ENCODE results near the gene FHOD3.
A peak's percentile ranks its signal among the peaks of the same experiment; 100 is the strongest.

FHOD3 gene

DNA sequence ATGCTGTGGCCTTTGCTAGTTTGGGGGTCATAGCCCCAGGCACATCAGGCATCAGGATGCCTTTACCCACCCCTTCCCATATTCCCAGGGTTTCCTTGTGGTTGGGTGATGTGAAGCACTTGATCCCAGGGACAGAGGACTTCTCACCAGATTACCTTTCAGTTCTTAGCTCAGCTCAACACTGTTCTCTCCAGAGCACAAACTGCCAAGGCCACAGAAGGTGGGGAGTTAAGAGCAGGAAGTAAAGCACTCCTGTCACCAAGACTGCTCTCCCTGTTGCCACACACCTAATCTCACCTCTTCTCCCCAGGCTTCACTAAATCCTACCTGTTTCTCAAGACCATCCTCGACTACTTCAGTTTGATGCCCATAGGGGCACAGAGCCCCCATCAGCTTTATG is 25.9 kb downstream of the FHOD3 start:
- DNase-seq: no peak

DNA sequence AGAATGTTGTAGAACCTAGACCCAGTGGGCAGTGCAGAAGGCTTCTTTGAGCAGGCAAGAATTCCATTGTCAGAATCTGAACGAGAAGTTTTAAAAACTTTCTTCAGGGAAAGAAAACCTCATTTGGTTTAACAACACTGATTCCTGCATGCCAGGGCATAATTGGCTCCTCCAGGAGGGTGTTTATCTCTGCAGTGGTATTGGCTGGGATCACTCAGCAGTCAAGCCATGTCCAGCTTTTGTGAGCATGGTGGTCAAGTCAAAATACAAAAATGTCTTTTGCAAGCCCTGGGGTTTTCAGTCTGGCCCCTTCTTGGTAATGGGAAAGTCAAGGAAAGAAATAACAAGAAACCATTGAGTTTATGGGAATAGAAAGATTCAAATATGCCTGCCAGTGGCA is 28.3 kb downstream of the FHOD3 start:
- DNase-seq: no peak

DNA sequence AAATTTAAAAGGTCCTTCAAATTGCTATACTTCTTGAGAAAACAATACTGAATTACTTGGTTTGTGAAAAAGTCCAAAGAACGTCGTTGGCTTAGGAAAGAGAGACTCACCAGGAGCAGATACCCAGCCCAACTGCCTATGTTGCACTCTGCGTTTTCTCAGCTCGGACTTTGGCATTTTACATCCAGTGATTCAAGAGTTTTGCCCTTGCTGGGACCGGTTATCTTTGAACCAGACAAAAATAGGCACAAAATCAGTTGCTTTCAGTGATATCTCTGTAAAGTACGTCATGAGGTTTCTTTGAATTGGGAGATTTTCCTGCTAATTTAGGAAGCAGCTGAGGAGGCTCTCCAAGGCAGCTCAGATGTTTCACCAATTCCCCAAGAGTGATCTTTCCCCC is 29.3 kb downstream of the FHOD3 start:
- no peak for DNase-seq

DNA sequence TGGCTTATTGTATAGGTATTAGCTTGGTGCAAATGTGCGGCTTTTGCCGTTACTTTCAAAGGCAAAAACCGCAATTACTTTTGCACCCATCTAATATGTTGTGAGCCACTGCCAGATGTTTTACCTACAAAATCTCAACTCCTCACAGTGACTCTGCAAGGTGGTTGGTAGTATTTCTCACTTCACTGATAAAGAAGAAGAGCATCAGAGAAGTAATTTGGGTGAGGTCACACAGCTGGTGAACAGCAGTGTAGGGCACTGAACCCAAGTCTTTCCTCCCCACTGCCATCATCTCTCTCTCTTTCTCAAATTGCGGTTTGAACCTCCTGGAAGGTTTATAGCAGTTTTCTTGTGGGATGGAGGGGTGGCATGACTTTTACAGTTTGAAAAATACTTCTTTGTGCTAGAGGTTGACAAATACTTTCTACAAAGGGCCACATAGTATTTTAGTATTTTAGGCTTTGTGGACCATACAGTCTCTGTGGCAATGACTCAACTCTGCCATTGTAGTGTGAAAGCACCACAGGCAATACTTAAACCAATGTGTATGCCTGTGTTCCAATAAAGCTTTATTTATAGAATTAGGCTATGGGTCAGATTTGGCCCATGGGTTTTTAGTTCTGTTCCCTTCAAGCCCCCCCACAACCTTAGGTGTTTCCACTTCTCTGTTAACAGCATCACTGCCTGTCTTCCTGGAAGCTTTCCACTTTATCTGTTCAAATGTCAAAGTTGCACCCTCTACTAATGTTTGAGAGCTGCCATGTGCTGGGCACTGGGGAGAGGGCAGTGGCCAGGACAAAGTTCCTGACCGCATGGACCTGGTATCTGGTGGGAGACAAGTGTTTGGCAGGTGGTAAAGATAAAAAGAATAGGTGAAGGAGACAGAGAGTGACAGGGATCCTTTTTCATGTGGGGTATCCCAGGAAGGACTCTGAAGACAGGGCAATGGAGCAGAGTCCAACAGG is 30.1 kb downstream of the FHOD3 start:
- no peak for DNase-seq

DNA sequence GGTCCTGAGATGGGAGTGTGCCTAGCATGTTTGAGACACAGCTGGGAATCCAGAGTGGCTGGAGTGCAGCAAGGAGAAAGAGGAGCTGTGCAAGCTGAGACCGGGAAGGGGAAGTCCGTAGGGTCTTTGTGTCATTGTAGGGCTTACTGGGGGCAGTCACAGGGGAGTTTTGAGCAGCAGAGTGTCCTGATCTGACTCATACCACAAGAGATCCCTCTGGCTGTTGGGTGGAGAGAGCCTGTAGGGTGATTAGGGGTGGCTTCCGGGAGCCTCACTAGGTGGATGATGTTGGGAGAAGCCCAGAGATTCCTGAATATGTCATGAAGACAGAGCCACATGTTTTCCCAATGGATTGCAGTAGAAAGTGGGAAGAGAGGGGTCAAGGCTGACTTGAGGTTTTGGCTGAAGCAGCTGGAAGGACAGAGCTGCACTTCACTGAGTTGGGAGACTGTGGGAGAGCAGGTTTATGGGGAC is 30.9 kb downstream of the FHOD3 start:
- no peak for DNase-seq

DNA sequence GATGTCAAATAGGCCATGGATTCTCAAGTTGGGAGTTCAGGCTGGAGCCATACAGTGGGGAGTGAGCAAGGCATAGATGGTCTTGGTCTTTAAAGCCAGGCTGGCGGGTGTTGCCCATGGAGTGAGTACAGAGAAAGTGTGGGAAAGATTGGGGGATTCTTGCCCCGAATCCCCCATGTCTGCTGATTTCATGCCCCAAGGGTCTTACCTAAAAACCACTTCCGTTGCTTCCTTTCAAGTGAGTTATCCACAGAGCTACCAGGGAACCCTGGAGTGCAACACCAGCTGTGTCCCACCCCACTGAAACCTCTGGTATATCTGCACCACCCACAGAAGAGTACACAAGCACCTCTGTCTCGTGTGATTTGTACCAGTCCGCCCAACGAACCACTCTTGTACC is 31.4 kb downstream of the FHOD3 start:
- no peak for DNase-seq

DNA sequence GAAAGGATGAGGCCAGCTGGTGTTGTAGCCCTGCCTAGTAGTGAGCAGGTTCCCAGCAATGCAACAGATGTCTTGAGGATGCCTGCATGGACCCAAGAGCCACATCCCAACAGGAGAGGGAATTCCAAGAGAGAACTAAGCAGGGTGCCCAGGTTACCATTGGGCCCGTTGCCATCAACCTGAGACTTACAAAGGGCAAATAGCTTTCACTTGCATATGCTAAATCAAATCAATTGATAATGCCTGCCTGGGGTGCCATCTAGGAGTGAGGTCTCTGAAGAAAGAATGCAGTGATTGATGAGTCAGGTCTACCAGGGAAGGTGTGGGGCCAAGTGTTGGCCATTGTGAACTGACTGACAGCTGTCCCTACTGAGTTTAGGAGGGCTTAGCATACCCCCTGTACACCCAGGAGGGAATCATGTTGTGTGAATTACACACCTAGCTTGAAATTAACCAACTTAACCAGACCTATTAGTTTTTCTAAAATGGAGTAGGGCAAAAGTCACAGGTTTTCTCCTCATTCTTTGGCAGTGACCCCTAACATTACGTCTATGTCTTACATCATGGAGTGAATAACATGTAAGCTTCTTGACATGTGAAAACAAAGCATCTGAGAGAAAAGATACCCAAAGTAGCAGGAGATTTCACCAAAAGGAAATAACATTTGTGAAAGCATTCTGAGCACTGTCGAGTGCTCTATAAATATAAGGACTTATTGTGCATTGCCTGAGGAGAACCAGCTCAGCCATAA is 32.3 kb downstream of the FHOD3 start:
- DNase-seq: no peak

DNA sequence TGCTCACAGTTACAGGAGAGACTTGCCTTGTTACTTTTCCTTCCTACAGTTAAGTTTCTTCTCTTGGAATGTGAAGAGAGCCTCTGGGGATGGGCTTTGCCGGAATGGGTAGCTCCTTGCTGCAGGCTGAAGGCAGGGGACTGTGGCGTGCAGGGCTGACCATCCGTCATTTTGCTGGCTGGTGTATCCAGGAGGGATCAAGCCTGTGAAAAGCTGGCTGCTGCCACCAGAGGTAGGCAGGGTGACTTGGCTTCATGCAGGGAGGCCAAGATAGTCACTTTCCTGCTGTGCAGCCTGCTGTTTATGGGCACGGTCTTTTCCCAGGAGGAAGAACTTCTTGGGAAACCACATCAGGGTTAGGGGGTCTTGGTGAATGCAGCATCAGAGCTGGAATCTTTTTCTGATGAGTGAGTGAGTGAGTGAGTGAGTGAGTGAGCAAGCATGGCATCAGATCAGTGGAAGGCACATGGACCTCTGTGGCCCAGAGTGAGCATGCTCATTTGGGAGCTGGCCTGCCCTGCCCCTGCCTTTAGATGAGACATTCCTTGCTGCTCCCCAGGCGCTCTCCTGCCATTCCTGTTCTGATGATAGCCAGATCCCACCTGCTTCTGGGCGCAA is 33.0 kb downstream of the FHOD3 start:
- DNase-seq: no peak

DNA sequence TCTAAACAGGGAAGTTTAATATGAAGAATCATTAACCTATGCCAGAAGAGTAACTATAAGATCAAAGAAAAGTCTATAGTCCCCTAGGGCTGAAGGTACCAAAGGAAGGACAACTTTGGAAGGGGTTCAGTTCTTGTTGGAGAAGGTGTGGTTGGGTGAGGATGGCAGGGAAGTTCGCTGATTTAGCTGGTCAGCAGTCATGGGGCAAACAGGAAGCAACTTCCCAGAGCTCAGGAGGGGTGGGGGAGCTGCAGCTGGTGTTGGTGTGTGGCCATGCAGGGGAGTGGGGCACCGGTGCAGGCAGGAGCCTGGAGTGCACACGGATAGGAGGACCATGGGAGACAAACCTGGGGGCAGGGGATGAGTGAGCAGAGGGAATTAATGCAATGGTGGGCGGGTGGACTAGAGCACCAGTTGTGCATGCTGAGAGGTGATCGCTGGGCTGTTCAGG is 34.0 kb downstream of the FHOD3 start:
- DNase-seq: no peak

DNA sequence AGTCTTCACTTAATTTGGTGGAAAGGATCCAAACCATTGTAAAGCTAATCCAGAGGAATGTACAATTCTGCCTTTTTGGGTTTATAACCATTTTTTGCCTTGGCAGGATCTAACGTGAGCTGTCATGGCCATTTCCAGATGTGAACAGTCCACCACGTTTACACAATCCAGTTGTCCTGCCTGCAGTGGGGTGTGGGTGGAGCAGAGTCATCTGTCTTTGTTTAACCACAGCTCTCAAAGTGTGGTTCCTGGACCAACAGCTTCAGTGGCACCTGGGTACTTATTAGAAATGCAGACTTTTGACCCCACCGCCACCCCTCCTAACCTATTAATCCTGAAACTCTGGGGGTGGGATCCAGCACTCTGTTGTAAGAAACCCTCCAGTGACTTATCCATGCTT is 35.9 kb downstream of the FHOD3 start:
- DNase-seq: no peak

DNA sequence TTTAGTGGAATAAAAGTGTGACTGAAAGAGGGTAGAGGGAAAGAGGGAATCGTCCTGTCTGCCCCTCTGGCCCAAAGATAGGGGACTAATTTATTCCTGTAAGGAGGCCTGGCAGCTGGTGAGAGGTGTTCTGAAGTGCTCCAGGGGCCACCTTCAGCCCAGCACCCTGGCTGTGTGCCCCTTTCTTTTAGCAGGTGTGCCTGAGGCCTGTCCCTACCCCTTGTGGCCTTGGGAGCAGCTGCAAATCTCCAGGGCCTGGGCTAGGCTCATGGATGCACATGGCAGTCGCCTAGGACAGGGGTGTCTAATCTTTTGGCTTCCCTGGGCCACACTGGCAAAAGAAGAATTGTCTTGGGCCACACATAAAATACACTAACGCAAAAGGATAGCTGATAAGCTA is 37.3 kb downstream of the FHOD3 start:
- no peak for DNase-seq

DNA sequence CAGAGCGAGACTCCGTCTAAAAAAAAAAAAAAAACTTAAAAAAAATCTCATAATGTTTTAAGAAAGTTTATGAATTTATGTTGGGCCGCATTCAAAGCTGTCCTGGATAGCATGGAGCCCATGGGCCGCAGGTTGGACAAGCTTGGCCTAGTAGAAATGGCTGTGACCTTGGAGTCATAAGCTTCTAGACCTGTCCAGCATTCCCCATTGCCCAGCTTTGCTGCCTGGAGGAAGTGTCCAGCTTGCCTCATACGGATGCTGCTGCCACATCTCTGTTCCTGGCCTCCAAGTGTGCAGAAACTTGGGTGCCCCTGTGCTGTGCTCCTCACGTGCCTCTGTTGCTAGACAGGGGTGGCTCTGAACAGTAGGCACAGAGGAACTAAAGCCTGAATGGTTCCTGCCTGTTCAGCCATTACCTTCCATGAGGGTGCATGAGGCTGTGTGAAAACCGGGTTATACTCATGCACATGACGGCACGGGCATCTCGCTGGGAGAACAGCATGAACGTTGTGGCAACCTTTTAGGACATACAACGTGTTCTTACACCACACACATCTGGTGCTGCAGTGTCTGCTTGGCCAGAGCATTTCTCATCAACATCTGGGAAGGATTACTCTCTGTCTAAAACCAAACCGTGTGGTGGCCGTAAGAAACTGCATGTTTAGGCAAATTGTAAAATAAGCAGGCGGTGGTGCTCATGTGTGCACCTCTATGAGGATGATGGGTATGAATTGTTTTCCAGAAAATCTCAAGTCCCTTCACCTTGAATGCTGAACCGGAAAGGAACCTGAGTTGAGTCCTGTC is 38.2 kb downstream of the FHOD3 start:
- no peak for DNase-seq

DNA sequence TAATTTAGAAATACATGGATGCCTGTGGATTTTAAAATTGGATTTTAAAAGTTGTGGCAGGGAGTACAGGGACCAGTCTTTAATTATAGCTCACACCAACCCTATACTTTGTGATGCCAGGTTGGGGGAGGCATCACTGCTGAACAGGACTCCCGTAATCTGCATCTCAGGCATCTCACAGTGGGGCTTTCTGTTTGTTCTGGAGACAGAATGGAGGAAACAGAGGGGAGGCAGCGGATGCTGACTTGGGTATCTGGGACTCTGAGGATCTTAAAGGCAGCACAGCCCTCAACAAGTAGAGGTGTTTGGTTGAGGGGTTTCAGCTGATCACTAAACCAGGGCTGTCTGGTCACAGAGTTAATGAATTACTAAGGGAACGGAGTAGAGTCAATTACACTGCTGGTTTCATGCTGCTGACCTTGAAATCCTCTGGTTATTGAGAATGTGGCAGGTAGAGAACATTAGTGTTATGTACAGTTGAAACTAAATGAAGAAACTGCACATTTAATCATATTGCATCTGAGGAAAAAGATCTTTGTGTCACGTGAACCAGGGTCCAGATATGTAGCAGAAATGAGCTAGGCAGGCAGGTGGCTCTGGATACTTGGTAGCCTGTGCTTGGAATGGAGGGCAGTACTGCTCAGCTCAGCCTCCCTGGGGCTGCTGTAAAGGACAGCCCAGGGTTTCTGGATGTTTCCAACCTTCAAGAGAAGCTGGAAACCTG is 40.3 kb downstream of the FHOD3 start:
- DNase-seq: no peak

DNA sequence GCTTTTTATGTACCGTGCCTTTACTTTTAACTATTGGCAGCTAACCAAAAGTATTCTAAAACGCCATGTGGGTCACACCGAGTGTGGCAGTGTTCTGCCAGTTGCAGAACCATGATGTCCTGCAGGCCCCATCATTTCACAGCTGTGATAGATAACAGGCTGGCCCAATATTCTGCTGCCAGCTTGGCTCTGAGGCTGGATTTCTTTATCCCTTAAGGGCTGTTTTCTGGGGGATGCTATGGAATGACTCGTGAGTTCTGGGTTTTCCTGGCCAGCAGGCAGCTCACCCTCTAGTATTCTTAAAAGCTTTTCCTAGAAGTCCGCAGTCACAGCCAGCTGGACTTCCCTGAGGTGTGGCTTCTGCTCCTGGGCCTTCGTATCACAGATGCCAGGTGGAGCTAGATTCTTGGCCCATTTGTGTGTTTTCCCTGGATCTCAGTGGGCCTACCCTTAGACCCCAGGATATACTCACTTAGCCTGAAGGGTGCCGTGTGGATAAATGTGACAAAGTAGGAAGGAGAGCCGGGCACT is 41.0 kb downstream of the FHOD3 start:
- no peak for DNase-seq

DNA sequence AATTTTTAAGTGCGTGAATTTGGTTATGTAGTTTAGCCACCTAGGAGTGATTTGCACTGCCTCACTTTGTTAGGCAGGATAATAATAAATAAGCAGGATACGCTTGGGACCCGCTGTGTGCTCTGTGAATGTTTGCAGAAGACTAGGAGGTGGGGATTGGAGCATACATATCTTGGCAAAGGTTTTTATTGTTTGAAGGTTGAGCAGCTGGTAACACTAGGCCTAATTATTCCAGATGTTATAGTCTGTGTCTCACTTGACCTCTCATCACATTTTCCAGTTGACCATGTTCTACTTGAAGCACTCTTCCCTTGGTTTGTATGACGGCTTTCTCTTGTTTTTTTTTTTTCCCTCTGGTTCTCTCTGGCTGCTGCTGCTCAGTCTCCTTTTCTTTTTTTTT is 42.7 kb downstream of the FHOD3 start:
- no peak for DNase-seq

DNA sequence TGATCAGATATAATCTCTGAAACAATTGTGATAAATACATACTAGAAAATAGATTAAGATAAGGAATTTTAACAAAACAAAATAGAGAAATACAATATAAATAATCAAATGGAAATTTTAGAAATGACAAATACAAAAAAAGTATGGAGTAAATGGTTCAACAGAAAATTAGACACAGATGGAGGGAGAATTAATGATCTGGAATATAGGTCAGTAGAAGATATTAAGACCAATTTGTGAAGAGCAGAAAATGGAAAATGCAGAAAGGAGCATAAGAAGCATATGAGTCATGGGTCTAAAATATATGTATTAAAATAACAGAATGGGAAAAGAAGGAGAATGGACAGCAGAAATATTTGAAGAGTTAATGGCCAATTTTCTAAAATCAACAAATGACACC is 44.4 kb downstream of the FHOD3 start:
- no peak for DNase-seq

DNA sequence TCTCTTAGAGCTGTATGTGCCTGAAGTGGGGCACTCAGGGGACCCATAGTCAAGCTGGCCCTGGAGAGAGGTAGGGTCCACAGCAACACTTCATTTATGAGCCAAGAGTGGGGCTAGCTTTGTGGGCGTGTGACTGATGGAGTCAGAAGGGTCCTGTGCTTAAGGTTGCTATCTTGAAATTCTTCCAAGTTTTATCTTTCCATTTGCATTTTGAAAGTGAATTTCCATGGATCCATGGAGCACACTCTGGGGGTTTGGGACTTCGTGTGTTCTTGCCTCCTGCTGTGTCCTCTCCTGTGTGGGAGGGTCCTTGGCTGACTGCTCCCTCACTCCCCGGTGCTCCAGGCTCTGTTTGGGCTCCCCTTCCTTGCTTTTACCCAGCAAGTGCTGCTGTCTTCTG is 50.8 kb downstream of the FHOD3 start:
- no peak for DNase-seq

DNA sequence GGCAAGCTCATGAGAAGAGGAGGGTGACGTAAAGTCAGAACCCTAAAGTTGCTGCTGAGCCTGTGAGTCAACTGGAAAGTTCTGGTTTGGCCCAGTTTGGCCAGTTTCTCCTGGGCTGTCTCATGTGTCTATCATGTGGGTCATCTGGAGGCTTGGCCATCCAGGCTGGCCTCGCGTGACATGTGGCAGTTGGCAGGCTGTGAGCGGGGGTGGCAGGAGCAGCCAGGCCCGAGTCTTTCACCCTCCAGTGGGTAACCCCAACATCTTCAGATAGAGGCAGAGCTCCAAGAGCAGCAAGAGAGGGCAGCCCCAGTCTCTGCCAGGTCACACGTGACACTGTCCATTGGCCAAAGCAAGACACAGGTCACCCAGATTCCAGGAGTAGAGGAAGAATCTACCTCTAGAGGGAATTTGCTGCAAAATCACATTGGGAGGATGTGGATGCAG is 51.5 kb downstream of the FHOD3 start:
- DNase-seq: no peak

DNA sequence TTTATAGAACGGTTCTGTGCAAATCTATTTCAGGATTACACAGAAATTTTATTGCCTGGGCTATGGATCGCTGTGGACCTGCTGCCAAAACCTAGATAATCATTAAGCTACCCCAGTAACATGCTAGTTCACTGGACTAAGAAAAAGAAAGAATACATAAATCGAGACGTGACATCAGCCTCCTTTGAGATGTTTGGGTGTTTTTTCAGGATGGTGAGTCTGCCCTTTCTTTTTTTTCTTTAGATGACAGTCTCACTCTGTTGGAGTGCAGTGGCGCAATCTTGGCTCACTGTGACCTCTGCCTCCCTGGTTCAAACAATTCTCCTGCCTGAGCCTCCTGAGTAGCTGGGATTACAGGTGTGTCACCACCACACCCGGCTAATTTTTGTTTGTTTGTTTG is 52.0 kb downstream of the FHOD3 start:
- no peak for DNase-seq

DNA sequence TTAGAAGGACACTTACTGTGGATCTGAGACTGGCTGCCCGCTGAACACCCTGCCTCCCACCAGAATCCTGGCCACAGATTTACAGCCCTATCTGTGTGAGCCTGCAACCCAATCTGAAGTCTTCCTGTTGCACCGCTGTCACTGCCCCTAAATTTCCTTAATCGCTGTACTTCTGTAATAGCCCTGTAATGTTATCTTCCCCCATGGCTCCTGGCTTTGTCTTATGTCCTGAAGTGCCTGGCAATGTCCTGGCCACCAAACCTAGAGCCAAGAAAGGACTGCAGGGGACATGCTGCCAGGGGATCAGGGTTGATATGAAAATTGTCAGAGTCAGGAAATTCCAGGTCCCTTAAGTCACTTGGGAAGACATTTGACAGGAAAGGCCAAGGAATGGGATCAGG is 52.7 kb downstream of the FHOD3 start:
- DNase-seq: no peak

DNA sequence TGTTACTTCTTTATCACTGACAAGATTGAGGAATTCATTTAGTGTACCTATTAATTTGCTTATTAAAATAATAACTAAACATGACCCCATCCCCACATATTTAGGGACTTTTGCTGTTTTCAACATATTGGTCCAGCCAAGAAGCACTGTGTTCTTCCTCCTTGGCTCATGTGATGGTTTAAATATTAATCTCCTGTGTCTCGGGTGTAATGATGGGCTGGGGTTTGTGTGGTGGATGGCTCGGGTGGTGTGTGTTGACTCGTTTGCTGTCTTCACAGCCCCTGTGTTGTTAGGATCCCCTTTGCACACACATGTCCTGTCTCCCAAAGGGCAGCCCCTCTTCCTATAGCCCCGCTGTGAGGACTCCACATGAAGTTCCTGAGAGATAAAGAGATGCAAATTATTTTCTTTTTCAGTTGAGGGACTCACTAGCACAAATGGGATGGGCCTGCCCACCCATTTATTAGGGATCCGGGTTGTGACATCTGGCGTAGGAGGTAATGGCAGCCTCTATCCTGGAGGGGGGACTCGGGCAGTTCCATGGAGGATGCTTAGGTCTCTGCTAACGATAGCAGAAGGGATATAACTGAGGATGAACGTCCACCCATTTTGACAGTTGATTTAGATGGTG is 53.4 kb downstream of the FHOD3 start:
- peak; percentile 7 to 40 for DNase-seq

Measured in NCI-H526 (cell line).